ENCODE data around the gene ACAD11.

The ACAD11 gene

GRCh38 chr3:132629928-132630327 lies 29.7 kb downstream of the ACAD11 start:
- H3K23ac ChIP-seq (ENCODE audit: low read length in 2 of 2): no peak overlapping the region
- DNase-seq: peak; percentile 76
- H3K9ac ChIP-seq (ENCODE audit: low read length): peak overlapping the region; percentile 61
- no peak overlapping the region for H2BK5ac ChIP-seq (ENCODE audit: low read depth, low read length, poor library complexity, severe bottlenecking)
- H3K4me3 ChIP-seq (ENCODE audit: insufficient read depth in 1 of 2, low read depth in 1 of 2, low read length in 2 of 2): no peak overlapping the region
- no peak overlapping the region for H4K91ac ChIP-seq (ENCODE audit: low read length)
- no peaks in the 10 kb centered on the region for H3K79me1 ChIP-seq (replicated peaks; ENCODE audit: low read length, poor library complexity, severe bottlenecking)
- H2BK12ac ChIP-seq (ENCODE audit: low read length in 2 of 2): no peak overlapping the region
- H3K14ac ChIP-seq (ENCODE audit: low read length in 2 of 2): no peak overlapping the region
- H3K18ac ChIP-seq (ENCODE audit: low read depth in 1 of 2, low read length in 2 of 2): no peak overlapping the region
- no peak overlapping the region for H2AK5ac ChIP-seq (ENCODE audit: low read length, severe bottlenecking)
- H3K4me1 ChIP-seq (ENCODE audit: control insufficient read depth, insufficient read depth, low read depth, low read length): no peaks in the 10 kb centered on the region
- no peak overlapping the region for H2BK120ac ChIP-seq (ENCODE audit: low read depth, low read length)
- no peaks in the 10 kb centered on the region for H3K9me3 ChIP-seq (ENCODE audit: control insufficient read depth, low read length)
- H3K36me3 ChIP-seq (ENCODE audit: control insufficient read depth in 1 of 2, insufficient read depth in 2 of 2, low read depth in 1 of 2, low read length in 2 of 2): peaks cover 3 to 27% of the 10 kb centered on the region in 2 experiments
- no peak overlapping the region for H4K8ac ChIP-seq (ENCODE audit: low read length)
- H3K27ac ChIP-seq (ENCODE audit: low read length, poor library complexity, severe bottlenecking): no peak overlapping the region
- WGBS: no CpG with 5 or more reads among the region's 1 CpG
- no peak overlapping the region for H2AFZ ChIP-seq (ENCODE audit: low read depth, low read length)
- no peak overlapping the region for H2BK15ac ChIP-seq (ENCODE audit: low read depth, poor library complexity, severe bottlenecking)
- H3K27me3 ChIP-seq (ENCODE audit: control insufficient read depth in 1 of 2, insufficient read depth in 1 of 2, low read length in 2 of 2): no peaks in the 10 kb centered on the region
- H3K4me2 ChIP-seq (ENCODE audit: low read length, poor library complexity, severe bottlenecking): no peak overlapping the region
- H3K4ac ChIP-seq (ENCODE audit: low read depth in 1 of 2, low read length in 2 of 2): no peak overlapping the region

GRCh38 chr3:132628157-132628556 lies 31.5 kb downstream of the ACAD11 start:
- no peaks in the 10 kb centered on the region for H3K79me1 ChIP-seq (replicated peaks; ENCODE audit: low read length, poor library complexity, severe bottlenecking)
- H3K14ac ChIP-seq (ENCODE audit: low read length in 2 of 2): no peak overlapping the region
- no peak overlapping the region for H2AFZ ChIP-seq (ENCODE audit: low read depth, low read length)
- no peak overlapping the region for H3K9ac ChIP-seq (ENCODE audit: low read length)
- H3K36me3 ChIP-seq (ENCODE audit: control insufficient read depth in 1 of 2, insufficient read depth in 2 of 2, low read depth in 1 of 2, low read length in 2 of 2): peaks cover 6 to 29% of the 10 kb centered on the region in 2 experiments
- no peaks in the 10 kb centered on the region for H3K27me3 ChIP-seq (ENCODE audit: control insufficient read depth in 1 of 2, insufficient read depth in 1 of 2, low read length in 2 of 2)
- no peak overlapping the region for H3K4me2 ChIP-seq (ENCODE audit: low read length, poor library complexity, severe bottlenecking)
- no peaks in the 10 kb centered on the region for H3K9me3 ChIP-seq (ENCODE audit: control insufficient read depth, low read length)
- no peaks in the 10 kb centered on the region for H3K4me1 ChIP-seq (ENCODE audit: control insufficient read depth, insufficient read depth, low read depth, low read length)
- no peak overlapping the region for H3K4ac ChIP-seq (ENCODE audit: low read depth in 1 of 2, low read length in 2 of 2)
- H2BK12ac ChIP-seq (ENCODE audit: low read length in 2 of 2): no peak overlapping the region
- H2AK5ac ChIP-seq (ENCODE audit: low read length, severe bottlenecking): no peak overlapping the region
- H3K4me3 ChIP-seq (ENCODE audit: insufficient read depth in 1 of 2, low read depth in 1 of 2, low read length in 2 of 2): no peak overlapping the region
- no peak overlapping the region for H4K8ac ChIP-seq (ENCODE audit: low read length)
- no peak overlapping the region for H3K18ac ChIP-seq (ENCODE audit: low read depth in 1 of 2, low read length in 2 of 2)
- H2BK120ac ChIP-seq (ENCODE audit: low read depth, low read length): no peak overlapping the region
- no peak overlapping the region for H4K91ac ChIP-seq (ENCODE audit: low read length)
- H3K27ac ChIP-seq (ENCODE audit: low read length, poor library complexity, severe bottlenecking): no peak overlapping the region
- no peak overlapping the region for H3K23ac ChIP-seq (ENCODE audit: low read length in 2 of 2)
- WGBS: 78% methylated on average over 2 of the region's 2 CpGs
- no peak overlapping the region for H2BK15ac ChIP-seq (ENCODE audit: low read depth, poor library complexity, severe bottlenecking)
- no peak overlapping the region for H2BK5ac ChIP-seq (ENCODE audit: low read depth, low read length, poor library complexity, severe bottlenecking)
- DNase-seq: no peak

GRCh38 chr3:132626955-132627354 lies 32.7 kb downstream of the ACAD11 start:
- no peak overlapping the region for H3K4ac ChIP-seq (ENCODE audit: low read depth in 1 of 2, low read length in 2 of 2)
- H3K27me3 ChIP-seq (ENCODE audit: control insufficient read depth in 1 of 2, insufficient read depth in 1 of 2, low read length in 2 of 2): no peaks in the 10 kb centered on the region
- H3K36me3 ChIP-seq (ENCODE audit: control insufficient read depth in 1 of 2, insufficient read depth in 2 of 2, low read depth in 1 of 2, low read length in 2 of 2): peaks cover 6 to 31% of the 10 kb centered on the region in 2 experiments
- no peak overlapping the region for H3K27ac ChIP-seq (ENCODE audit: low read length, poor library complexity, severe bottlenecking)
- H3K23ac ChIP-seq (ENCODE audit: low read length in 2 of 2): no peak overlapping the region
- H2AK5ac ChIP-seq (ENCODE audit: low read length, severe bottlenecking): no peak overlapping the region
- H3K18ac ChIP-seq (ENCODE audit: low read depth in 1 of 2, low read length in 2 of 2): no peak overlapping the region
- WGBS: 97% methylated on average over 6 of the region's 6 CpGs
- peak overlapping the region; percentile 19 for H4K8ac ChIP-seq (ENCODE audit: low read length)
- H2BK12ac ChIP-seq (ENCODE audit: low read length in 2 of 2): no peak overlapping the region
- H2BK5ac ChIP-seq (ENCODE audit: low read depth, low read length, poor library complexity, severe bottlenecking): no peak overlapping the region
- H2BK120ac ChIP-seq (ENCODE audit: low read depth, low read length): no peak overlapping the region
- H3K79me1 ChIP-seq (replicated peaks; ENCODE audit: low read length, poor library complexity, severe bottlenecking): no peaks in the 10 kb centered on the region
- no peak overlapping the region for H3K4me2 ChIP-seq (ENCODE audit: low read length, poor library complexity, severe bottlenecking)
- H3K14ac ChIP-seq (ENCODE audit: low read length in 2 of 2): no peak overlapping the region
- no peaks in the 10 kb centered on the region for H3K9me3 ChIP-seq (ENCODE audit: control insufficient read depth, low read length)
- no peak for DNase-seq
- no peak overlapping the region for H2BK15ac ChIP-seq (ENCODE audit: low read depth, poor library complexity, severe bottlenecking)
- H3K9ac ChIP-seq (ENCODE audit: low read length): no peak overlapping the region
- H4K91ac ChIP-seq (ENCODE audit: low read length): no peak overlapping the region
- no peak overlapping the region for H3K4me3 ChIP-seq (ENCODE audit: insufficient read depth in 1 of 2, low read depth in 1 of 2, low read length in 2 of 2)
- H3K4me1 ChIP-seq (ENCODE audit: control insufficient read depth, insufficient read depth, low read depth, low read length): no peaks in the 10 kb centered on the region
- no peak overlapping the region for H2AFZ ChIP-seq (ENCODE audit: low read depth, low read length)

- Histone ChIP-seq H2BK15ac (ENCODE audit: low read depth, poor library complexity, severe bottlenecking) (no peak overlapping the region), H3K23ac (ENCODE audit: low read length in 2 of 2) (no peak overlapping the region), H3K27me3 (ENCODE audit: control insufficient read depth in 1 of 2, insufficient read depth in 1 of 2, low read length in 2 of 2) (no peaks in the 10 kb centered on the region), H2BK12ac (ENCODE audit: low read length in 2 of 2) (no peak overlapping the region), H3K4me1 (ENCODE audit: control insufficient read depth, insufficient read depth, low read depth, low read length) (no peaks in the 10 kb centered on the region), H3K4me3 (ENCODE audit: insufficient read depth in 1 of 2, low read depth in 1 of 2, low read length in 2 of 2) (no peak overlapping the region), H3K9me3 (ENCODE audit: control insufficient read depth, low read length) (peaks cover 8% of the 10 kb centered on the region), H3K4ac (ENCODE audit: low read depth in 1 of 2, low read length in 2 of 2) (no peak overlapping the region), H3K4me2 (ENCODE audit: low read length, poor library complexity, severe bottlenecking) (no peak overlapping the region), H3K36me3 (ENCODE audit: control insufficient read depth in 1 of 2, insufficient read depth in 2 of 2, low read depth in 1 of 2, low read length in 2 of 2) (peaks cover 6 to 42% of the 10 kb centered on the region in 2 experiments), H2AK5ac (ENCODE audit: low read length, severe bottlenecking) (no peak overlapping the region), H4K8ac (ENCODE audit: low read length) (no peak overlapping the region), H4K91ac (ENCODE audit: low read length) (no peak overlapping the region), H3K18ac (ENCODE audit: low read depth in 1 of 2, low read length in 2 of 2) (no peak overlapping the region), H2AFZ (ENCODE audit: low read depth, low read length) (no peak overlapping the region), H3K9ac (ENCODE audit: low read length) (peak overlapping the region; percentile 35), H2BK120ac (ENCODE audit: low read depth, low read length) (no peak overlapping the region), H3K27ac (ENCODE audit: low read length, poor library complexity, severe bottlenecking) (no peak overlapping the region), H3K79me1 (replicated peaks; ENCODE audit: low read length, poor library complexity, severe bottlenecking) (no peaks in the 10 kb centered on the region), H3K14ac (ENCODE audit: low read length in 2 of 2) (no peak overlapping the region), H2BK5ac (ENCODE audit: low read depth, low read length, poor library complexity, severe bottlenecking) (no peak overlapping the region)
- no peak for DNase-seq
- 100% methylated on average over 1 of the region's 1 CpG for WGBS
Measured at GRCh38 chr3:132625613-132626012, 34.0 kb downstream of the ACAD11 start.

All from mesenchymal stem cell (in vitro differentiated cells and primary cell).